SK-N-SH (cell line): ENCODE data around the gene ADGRL3. TPM values are rescaled to one million over a fixed set of nuclear protein-coding genes. Genes with fewer than 3 reads are reported as not detected.

Experiments
- CTCF ChIA-PET: fragments of 300-600, 350-600 bp; formaldehyde crosslinking; extraction: SDS; loops from one replicate; lab custom pipeline; 2021; lab: Yijun Ruan, JAX
- POLR2A ChIA-PET: fragments of 350-600 bp; sonication (Branson Sonifier 250); formaldehyde crosslinking; extraction: SDS; loops from one replicate; lab custom pipeline; 2020; ENCODE audit warnings: antibody characterized with exemption, inconsistent platforms; lab: Yijun Ruan, JAX
- DNase-seq: peaks from one replicate; pipeline ENCODE4 v3.0.0; 2012
- H2AFZ ChIP-seq: fragments of 200-600 bp; sonication (generic); 2 replicates; pipeline ENCODE4 v1.8.1; 2016; ENCODE audit warnings: antibody characterized with exemption, mild to moderate bottlenecking, low read depth
- H3F3A ChIP-seq: fragments of 200-600 bp; sonication (generic); replicated peaks from 2 replicates; pipeline ENCODE3; 2016; ENCODE audit warnings: antibody characterized with exemption, mild to moderate bottlenecking; ENCODE audit not compliant: insufficient read depth
- H3K27ac ChIP-seq, 2 experiments: fragments of 200-500 bp in 1 of 2; fragments of 200-600 bp in 1 of 2; sonication (Bioruptor generic) in 1 of 2; sonication (generic), shearing (Covaris generic) in 1 of 2; 2 replicates each; pipeline versions ENCODE4 v1.5.1 to v1.6.1; 2014 to 2016; ENCODE audit warnings: low read depth in 2 of 2, inconsistent platforms in 1 of 2, low read length in 1 of 2, mild to moderate bottlenecking in 1 of 2, mixed read lengths in 1 of 2
- H3K27me3 ChIP-seq: fragments of 200-600 bp; sonication (generic), shearing (Covaris generic); 2 replicates; pipeline ENCODE4 v1.6.1; 2016; ENCODE audit warnings: mixed run types; ENCODE audit not compliant: insufficient read depth
- H3K36me3 ChIP-seq, 2 experiments: fragments of 200-500 bp in 1 of 2; fragments of 200-600 bp in 1 of 2; sonication (Bioruptor generic) in 1 of 2; sonication (generic) in 1 of 2; replicated peaks in 1 of 2; 2 replicates each; pipeline versions ENCODE3 to v1.5.1; 2014 to 2016; ENCODE audit warnings: low read length in 1 of 2, mild to moderate bottlenecking in 1 of 2; ENCODE audit not compliant: insufficient read depth in 2 of 2, control insufficient read depth in 1 of 2
- H3K4me1 ChIP-seq, 2 experiments: fragments of 200-500 bp in 1 of 2; fragments of 200-600 bp in 1 of 2; sonication (Bioruptor generic) in 1 of 2; sonication (generic), shearing (Covaris generic) in 1 of 2; 2 replicates each; pipeline versions ENCODE4 v1.5.1 to v1.6.1; 2014 to 2016; ENCODE audit warnings: low read depth in 1 of 2, low read length in 1 of 2, mixed run types in 1 of 2; ENCODE audit not compliant: insufficient read depth in 2 of 2, control insufficient read depth in 1 of 2
- H3K4me2 ChIP-seq: fragments of 200-600 bp; sonication (generic), shearing (Covaris generic); 2 replicates; pipeline ENCODE4 v1.6.1; 2017; ENCODE audit warnings: mixed run types
- H3K4me3 ChIP-seq, 2 experiments: fragments of 200-500 bp in 1 of 2; fragments of 200-600 bp in 1 of 2; sonication (Bioruptor generic) in 1 of 2; sonication (generic), shearing (Covaris generic) in 1 of 2; 2 replicates each; pipeline versions ENCODE4 v1.5.1 to v1.8.1; 2014 to 2016; ENCODE audit warnings: low read depth in 2 of 2, inconsistent platforms in 1 of 2, low read length in 1 of 2, mild to moderate bottlenecking in 1 of 2, mixed read lengths in 1 of 2, moderate library complexity in 1 of 2
- H3K79me2 ChIP-seq: fragments of 200-600 bp; sonication (generic); 2 replicates; pipeline ENCODE4 v1.8.1; 2017; ENCODE audit warnings: mild to moderate bottlenecking; ENCODE audit not compliant: insufficient read depth
- H3K9ac ChIP-seq: fragments of 200-600 bp; sonication (generic); 2 replicates; pipeline ENCODE4 v1.6.1; 2017; ENCODE audit warnings: mixed run types
- H3K9me2 ChIP-seq: fragments of 200-600 bp; sonication (generic); 2 replicates; pipeline ENCODE4 v1.6.1; 2017; ENCODE audit warnings: mixed run types
- H3K9me3 ChIP-seq: fragments of 200-600 bp; sonication (generic); 2 replicates; pipeline ENCODE4 v1.6.1; 2017; ENCODE audit warnings: mixed run types, mild to moderate bottlenecking, moderate library complexity
- H4K20me1 ChIP-seq: fragments of 200-600 bp; sonication (generic); 2 replicates; pipeline ENCODE4 v1.6.1; 2017; ENCODE audit warnings: mild to moderate bottlenecking, mixed run types; ENCODE audit not compliant: insufficient read depth
- CTCF ChIP-seq: fragments of 200-600 bp; sonication (generic); IDR thresholded peaks from 2 replicates; pipeline ENCODE4 v1.6.1; 2017; ENCODE audit warnings: antibody characterized with exemption, mild to moderate bottlenecking, moderate library complexity
- EZH2phosphoT487 ChIP-seq: fragments of 200-600 bp; sonication (generic); IDR thresholded peaks from 2 replicates; pipeline ENCODE4 v1.6.1; 2017; ENCODE audit warnings: low read depth, mixed run types, mild to moderate bottlenecking, antibody characterized with exemption, moderate library complexity, borderline replicate concordance
- FOSL2 ChIP-seq: IDR thresholded peaks from 2 replicates; pipeline ENCODE4 v1.4.0; 2012; ENCODE audit warnings: low read depth, mild to moderate bottlenecking, moderate library complexity, borderline replicate concordance
- FOXJ3 ChIP-seq: sonication (generic); formaldehyde crosslinking; IDR thresholded peaks from 2 replicates; pipeline ENCODE4 v1.5.1; 2020; ENCODE audit warnings: mild to moderate bottlenecking, missing genetic modification reagents
- GABPA ChIP-seq: IDR thresholded peaks from 2 replicates; pipeline ENCODE4 v1.4.0; 2012; ENCODE audit warnings: low read depth, mild to moderate bottlenecking
- GATA2 ChIP-seq: sonication (generic); formaldehyde crosslinking; IDR thresholded peaks from 2 replicates; pipeline ENCODE4 v1.5.0; 2020; ENCODE audit warnings: mild to moderate bottlenecking, missing genetic modification reagents
- JUND ChIP-seq: IDR thresholded peaks from 2 replicates; pipeline ENCODE4 v1.4.0; 2012
- NFIC ChIP-seq: IDR thresholded peaks from 2 replicates; pipeline ENCODE4 v1.4.0; 2012; ENCODE audit warnings: borderline replicate concordance
- POLR2AphosphoS5 ChIP-seq: IDR thresholded peaks from 2 replicates; pipeline ENCODE4 v1.6.1; 2012; ENCODE audit warnings: low read depth, low read length
- RAD21 ChIP-seq: IDR thresholded peaks from 2 replicates; pipeline ENCODE4 v1.6.1; 2012; ENCODE audit warnings: mild to moderate bottlenecking, low read length
- RCOR1 ChIP-seq: fragments of 150-350 bp; IDR thresholded peaks from 2 replicates; pipeline ENCODE4 v1.6.1; 2017; ENCODE audit warnings: antibody characterized with exemption, low read length
- RFX5 ChIP-seq: IDR thresholded peaks from 2 replicates; pipeline ENCODE4 v1.6.1; 2012; ENCODE audit warnings: mild to moderate bottlenecking, improper control_type of control experiment, low read length
- RXRA ChIP-seq: IDR thresholded peaks from 2 replicates; pipeline ENCODE4 v1.4.0; 2012; ENCODE audit warnings: low read depth, mild to moderate bottlenecking, borderline replicate concordance
- SMC3 ChIP-seq: IDR thresholded peaks from 2 replicates; pipeline ENCODE4 v1.6.1; 2012; ENCODE audit warnings: low read depth, low read length, improper control_type of control experiment
- TAF1 ChIP-seq: IDR thresholded peaks from 2 replicates; pipeline ENCODE4 v1.6.1; 2012; ENCODE audit warnings: low read depth, mild to moderate bottlenecking, low read length, moderate library complexity, borderline replicate concordance
- USF2 ChIP-seq: fragments of 150-350 bp; IDR thresholded peaks from 2 replicates; pipeline ENCODE4 v1.6.1; 2017; ENCODE audit warnings: antibody characterized with exemption, low read length, low read depth, borderline replicate concordance
- ZBTB33 ChIP-seq: IDR thresholded peaks from 2 replicates; pipeline ENCODE4 v1.4.0; 2012; ENCODE audit warnings: low read depth, borderline replicate concordance
- WGBS: methylation state at CpG from one replicate; pipeline ENCODE4 v1.1.6; 2017; ENCODE audit warnings: low lambda C conversion rate; 5-methylcytosine and 5-hydroxymethylcytosine counted together
- polyA plus RNA-seq, 3 experiments: library from polyadenylated mRNA; depleted of rRNA; stranded (reverse); fragments of >200 nt; gene quantifications; 2 replicates each; pipeline ENCODE4 v1.2.3, GENCODE V29; 2012

The ADGRL3 gene
- polyA plus RNA-seq, 1 of the 3 experiments (the other 2 are of a cell fraction) = 0.03 TPM

GRCh38 chr4:62037571-62037970 is 837.4 kb downstream of the ADGRL3 start:
- Histone ChIP-seq H3K4me2 (no peak overlapping the region), H3K9me3 (no peaks in the 10 kb centered on the region), H3K27ac (no peak overlapping the region), H3K4me3 (no peak overlapping the region), H3K9me2 (no peaks in the 10 kb centered on the region), H3K36me3 (no peaks in the 10 kb centered on the region), H2AFZ (no peak overlapping the region), H4K20me1 (no peaks in the 10 kb centered on the region), H3K9ac (no peak overlapping the region), H3K4me1 (no peaks in the 10 kb centered on the region), H3F3A (no peaks in the 10 kb centered on the region), H3K27me3 (no peaks in the 10 kb centered on the region), H3K79me2 (no peaks in the 10 kb centered on the region)
- TF ChIP-seq EZH2phosphoT487 (no peak), RXRA (no peak), NFIC (no peak), TAF1 (no peak), POLR2AphosphoS5 (no peak), GABPA (no peak), SMC3 (no peak), RAD21 (no peak), ZBTB33 (no peak), GATA2 (no peak), JUND (no peak), RCOR1 (no peak), CTCF (no peak), FOSL2 (no peak), FOXJ3 (CRISPR knock-in tag) (no peak), USF2 (no peak), RFX5 (no peak)
- no peak for DNase-seq
- WGBS = 74% methylated on average over 5 of the region's 5 CpGs
- ChIA-PET POLR2A (no interaction called here), CTCF (no interaction called here)
